Mammary epithelial cell (primary cell): Measurements from ENCODE around the gene UVRAG.
A peak's percentile ranks its signal among the peaks of the same experiment; 100 is the strongest.

ENCODE experiments used
- EZH2 ChIP-seq: IDR thresholded peaks from 2 replicates; pipeline ENCODE4 v1.6.1; 2012; ENCODE audit warnings: low read length, inconsistent platforms, borderline replicate concordance
- TF ChIP-seq, protein P1 (sequence below), 2 donors: IDR thresholded peaks in 1 of 2; conservative IDR thresholded peaks in 1 of 2; 2 replicates each; pipeline ENCODE4 v1.5.1; 2011 to 2012; ENCODE audit warnings: inconsistent platforms in 2 of 2, low read length in 2 of 2, mild to moderate bottlenecking in 2 of 2, control low read depth in 1 of 2, low read depth in 1 of 2; ENCODE audit not compliant: insufficient read depth in 1 of 2; ENCODE audit errors: extremely low read depth in 1 of 2

DNA sequence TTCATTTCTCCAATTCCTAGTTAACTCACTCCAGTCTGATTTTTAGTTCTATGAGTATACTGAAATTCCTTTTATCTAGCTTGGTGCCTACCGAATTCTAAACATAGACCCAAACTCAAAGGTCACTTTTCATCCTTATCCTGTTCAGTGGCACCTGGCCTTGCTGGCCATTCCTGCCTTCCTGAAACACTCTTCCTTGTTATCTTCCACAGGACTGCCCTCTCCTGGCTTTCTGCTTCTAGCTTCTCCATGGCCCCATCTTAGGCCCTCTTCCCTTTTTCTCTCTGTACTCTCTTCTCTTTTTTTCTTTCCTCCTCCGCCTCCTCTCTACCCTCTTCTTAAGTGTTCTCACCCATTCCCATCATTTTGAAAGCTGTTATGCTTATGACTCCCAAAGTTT lies 304.0 kb downstream of the UVRAG start:
- TF ChIP-seq, protein P1, sequence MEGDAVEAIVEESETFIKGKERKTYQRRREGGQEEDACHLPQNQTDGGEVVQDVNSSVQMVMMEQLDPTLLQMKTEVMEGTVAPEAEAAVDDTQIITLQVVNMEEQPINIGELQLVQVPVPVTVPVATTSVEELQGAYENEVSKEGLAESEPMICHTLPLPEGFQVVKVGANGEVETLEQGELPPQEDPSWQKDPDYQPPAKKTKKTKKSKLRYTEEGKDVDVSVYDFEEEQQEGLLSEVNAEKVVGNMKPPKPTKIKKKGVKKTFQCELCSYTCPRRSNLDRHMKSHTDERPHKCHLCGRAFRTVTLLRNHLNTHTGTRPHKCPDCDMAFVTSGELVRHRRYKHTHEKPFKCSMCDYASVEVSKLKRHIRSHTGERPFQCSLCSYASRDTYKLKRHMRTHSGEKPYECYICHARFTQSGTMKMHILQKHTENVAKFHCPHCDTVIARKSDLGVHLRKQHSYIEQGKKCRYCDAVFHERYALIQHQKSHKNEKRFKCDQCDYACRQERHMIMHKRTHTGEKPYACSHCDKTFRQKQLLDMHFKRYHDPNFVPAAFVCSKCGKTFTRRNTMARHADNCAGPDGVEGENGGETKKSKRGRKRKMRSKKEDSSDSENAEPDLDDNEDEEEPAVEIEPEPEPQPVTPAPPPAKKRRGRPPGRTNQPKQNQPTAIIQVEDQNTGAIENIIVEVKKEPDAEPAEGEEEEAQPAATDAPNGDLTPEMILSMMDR (conservative IDR thresholded peaks at IDR 0.05 in 1 of 2, IDR thresholded peaks at IDR 0.05 in 1 of 2; ENCODE audit: extremely low read depth in 1 of 2, insufficient read depth in 1 of 2, low read depth in 1 of 2, low read length in 2 of 2) = peak in 1 of 2 donors; percentile 12
- no peak for TF ChIP-seq EZH2
